ENCODE results near the gene COG1.

The COG1 gene

GRCh38 chr17:73199751-73200317 is 7.0 kb downstream of the COG1 start:
- no peak for DNase-seq

GRCh38 chr17:73200476-73200875 is 7.6 kb downstream of the COG1 start:
- DNase-seq = no peak

GRCh38 chr17:73201215-73202069 is 8.6 kb downstream of the COG1 start:
- no peak for DNase-seq

- no peak for DNase-seq
Observed at GRCh38 chr17:73203135-73203787, 10.4 kb downstream of the COG1 start.

GRCh38 chr17:73203788-73204479 is 11.1 kb downstream of the COG1 start:
- DNase-seq = no peak

GRCh38 chr17:73205459-73205961 is 12.7 kb downstream of the COG1 start:
- DNase-seq = no peak

GRCh38 chr17:73208139-73208827 is 15.4 kb downstream of the COG1 start:
- DNase-seq = no peak

- no peak for DNase-seq
Observed at GRCh38 chr17:73209436-73209835, 16.6 kb downstream of the COG1 start.

- no peak for DNase-seq
Observed at GRCh38 chr17:73210002-73210678, 17.3 kb downstream of the COG1 start.

GRCh38 chr17:73211745-73212144 is 18.9 kb downstream of the COG1 start:
- DNase-seq = no peak

GRCh38 chr17:73214008-73214407 is 21.2 kb downstream of the COG1 start:
- DNase-seq = no peak

- DNase-seq = no peak
Observed at GRCh38 chr17:73214851-73215250, 22.0 kb downstream of the COG1 start.

- DNase-seq = no peak
Observed at GRCh38 chr17:73215447-73215846, 22.6 kb downstream of the COG1 start.

GRCh38 chr17:73223626-73224230 is 30.9 kb downstream of the COG1 start:
- DNase-seq = no peak

- DNase-seq = no peak
Observed at GRCh38 chr17:73224237-73224636, 31.4 kb downstream of the COG1 start.

- no peak for DNase-seq
Observed at GRCh38 chr17:73224663-73225305, 31.9 kb downstream of the COG1 start.

GRCh38 chr17:73226556-73227172 is 33.8 kb downstream of the COG1 start:
- peak; percentile 26 for DNase-seq

- DNase-seq = no peak
Observed at GRCh38 chr17:73227379-73227778, 34.5 kb downstream of the COG1 start.

GRCh38 chr17:73227944-73228343 is 35.1 kb downstream of the COG1 start:
- no peak for DNase-seq

GRCh38 chr17:73228748-73229236 is 35.9 kb downstream of the COG1 start:
- DNase-seq = peak; percentile 75
